SH-SY5Y (cell line): Measurements from ENCODE around the gene GPR176.

Experiments
- GATA2 ChIP-seq: IDR thresholded peaks from 2 replicates; pipeline ENCODE4 v1.6.1; 2011; ENCODE audit warnings: mild to moderate bottlenecking, low read depth, low read length
- GATA3 ChIP-seq: IDR thresholded peaks from 2 replicates; pipeline ENCODE4 v1.6.1; 2011; ENCODE audit warnings: low read depth, mild to moderate bottlenecking, low read length, moderate library complexity

GPR176 gene

DNA sequence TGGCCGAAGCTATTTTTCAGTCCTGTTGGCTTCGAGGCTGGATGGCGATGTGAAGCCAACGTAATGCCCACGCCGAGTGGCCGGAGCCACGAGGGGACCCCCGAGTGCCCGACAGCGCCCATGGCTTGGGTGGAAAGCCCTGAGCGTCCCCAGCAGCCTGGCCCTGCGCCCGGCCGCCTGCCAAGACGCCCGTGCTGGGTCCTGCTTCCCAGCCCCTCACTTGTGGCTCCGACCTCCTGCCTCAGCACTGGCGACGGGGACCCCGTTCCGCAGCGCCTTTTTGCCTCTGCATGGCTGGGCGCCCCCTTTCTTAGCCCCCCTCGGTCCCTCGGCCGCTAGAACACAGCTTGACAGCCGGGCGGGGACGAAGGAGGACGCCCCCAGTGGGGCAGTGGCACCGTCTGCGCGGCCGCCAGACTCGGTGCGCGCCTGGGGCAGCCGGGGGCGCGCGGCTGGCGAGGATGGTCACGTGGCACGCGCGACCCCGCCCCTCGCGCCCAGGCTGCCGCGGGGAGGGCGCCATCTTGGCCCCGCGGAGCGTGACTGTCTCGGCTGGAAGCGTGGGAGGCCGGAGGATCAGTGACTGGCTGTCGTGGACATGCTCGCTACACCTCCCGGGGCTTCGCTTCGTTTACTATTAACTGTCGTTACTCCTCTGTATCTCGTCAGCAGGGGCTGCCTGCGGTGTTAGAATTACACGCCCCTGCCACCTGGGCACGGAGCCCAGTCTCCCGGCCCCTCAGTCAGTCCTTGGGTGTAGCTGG, 626 bp upstream of the GPR176 start:
- TF ChIP-seq GATA2 = no peak
- no peak for TF ChIP-seq GATA3

DNA sequence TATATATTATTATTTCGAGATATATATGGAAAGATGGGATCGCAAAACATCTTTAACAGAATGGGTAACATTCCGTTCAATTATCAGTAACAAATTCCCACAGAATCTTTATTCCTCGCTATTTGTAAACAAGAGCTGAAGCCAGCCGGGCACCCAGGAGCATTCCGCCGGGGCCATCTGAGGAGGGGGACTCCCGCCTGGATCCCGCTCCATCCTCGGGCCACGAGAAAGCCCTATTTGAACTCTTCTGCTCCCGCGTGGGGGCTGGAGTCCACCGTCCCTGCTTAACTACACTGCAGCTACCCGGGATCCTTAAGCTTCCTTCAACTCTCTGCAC, 687 bp downstream of the GPR176 start:
- TF ChIP-seq GATA2 (no peak), GATA3 (no peak)

DNA sequence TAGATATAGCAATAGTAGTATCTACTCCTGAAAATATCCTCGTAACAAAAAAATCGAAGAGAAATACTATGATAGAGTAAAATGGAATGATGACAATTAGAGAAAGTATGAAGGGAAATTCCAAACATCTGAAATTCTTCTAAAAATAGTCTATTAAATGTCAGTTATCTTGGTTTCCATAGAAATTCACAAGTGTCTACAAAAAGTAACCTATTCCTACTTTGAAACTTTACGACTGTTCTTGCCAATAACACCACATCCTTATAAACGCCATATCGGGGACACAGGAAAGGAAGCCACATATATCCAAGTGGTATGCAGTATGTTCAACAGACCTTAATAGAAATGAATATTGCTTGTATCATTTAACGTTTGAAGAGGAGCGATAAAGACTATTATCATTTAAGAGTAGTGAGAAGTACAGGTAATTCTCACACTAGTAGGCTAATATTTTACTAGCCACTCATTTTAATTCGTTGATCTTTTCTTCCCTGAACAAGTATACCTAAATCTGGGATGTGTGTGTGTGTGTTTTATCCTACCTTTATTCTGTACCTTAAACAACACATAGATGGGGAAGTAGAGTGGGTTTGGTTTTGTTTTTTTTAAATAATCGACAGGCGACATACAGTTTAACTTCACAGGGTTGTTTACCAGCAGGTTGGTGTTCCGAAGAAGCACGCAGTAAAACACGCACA, 1.2 kb downstream of the GPR176 start:
- TF ChIP-seq GATA3 = no peak
- TF ChIP-seq GATA2 = no peak

DNA sequence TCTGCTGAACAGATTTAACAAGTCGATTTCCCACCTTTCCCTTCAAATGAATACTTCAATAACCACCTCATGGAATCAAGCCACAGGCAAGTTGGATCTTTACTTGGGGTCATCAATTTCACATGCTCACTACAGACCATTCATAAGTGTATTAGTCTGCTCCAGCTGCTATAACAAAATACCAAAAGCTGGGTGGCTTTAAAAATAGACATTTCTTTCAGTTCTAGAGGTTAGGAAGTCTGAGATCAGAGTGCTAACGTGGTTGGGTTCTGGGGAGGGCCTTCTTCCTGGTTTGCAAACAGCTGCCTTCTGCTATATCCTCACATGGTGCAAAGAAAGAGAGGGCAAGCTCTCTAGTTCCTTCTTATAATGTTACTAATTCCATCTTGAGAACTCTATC, 5.1 kb downstream of the GPR176 start:
- TF ChIP-seq GATA3 (no peak), GATA2 (no peak)

DNA sequence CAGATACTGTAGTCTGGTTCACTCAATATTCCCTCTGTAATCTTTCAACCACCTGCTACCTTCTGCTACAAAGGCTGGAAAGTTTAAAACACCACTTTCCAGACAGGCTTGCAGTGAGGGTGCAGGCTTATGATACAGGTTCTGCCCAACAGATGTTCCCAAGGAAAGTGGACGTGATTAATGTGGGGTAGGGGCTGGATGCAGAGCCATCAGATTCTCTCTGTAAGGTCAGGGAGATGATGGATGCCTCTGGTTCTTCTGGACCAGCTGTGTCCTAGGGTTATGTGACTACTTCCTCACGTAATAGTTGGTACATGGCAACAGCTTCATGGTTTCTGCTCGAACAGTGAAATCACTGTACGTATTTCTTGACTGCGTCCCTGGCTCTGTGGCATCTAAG, 11.1 kb downstream of the GPR176 start:
- TF ChIP-seq GATA3 = no peak
- no peak for TF ChIP-seq GATA2

DNA sequence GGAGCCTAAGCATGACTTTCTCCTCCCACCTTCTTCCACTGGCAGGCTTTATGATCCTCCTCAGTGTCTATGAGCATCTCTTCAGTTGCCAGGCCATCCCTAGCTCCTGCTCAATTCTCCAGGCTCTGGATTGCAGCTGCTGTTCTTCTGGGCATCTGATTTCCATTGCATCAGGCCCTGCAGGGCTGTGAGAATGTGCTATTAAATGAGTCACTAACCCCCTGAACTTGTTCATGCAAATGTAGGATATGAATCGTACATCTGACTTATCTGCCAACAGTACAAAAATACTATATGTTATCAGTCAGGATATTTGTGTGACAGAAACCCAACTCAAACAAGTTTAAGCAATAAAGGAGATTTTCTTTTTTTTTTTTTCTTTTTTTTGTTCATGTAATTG, 11.9 kb downstream of the GPR176 start:
- no peak for TF ChIP-seq GATA3
- no peak for TF ChIP-seq GATA2

DNA sequence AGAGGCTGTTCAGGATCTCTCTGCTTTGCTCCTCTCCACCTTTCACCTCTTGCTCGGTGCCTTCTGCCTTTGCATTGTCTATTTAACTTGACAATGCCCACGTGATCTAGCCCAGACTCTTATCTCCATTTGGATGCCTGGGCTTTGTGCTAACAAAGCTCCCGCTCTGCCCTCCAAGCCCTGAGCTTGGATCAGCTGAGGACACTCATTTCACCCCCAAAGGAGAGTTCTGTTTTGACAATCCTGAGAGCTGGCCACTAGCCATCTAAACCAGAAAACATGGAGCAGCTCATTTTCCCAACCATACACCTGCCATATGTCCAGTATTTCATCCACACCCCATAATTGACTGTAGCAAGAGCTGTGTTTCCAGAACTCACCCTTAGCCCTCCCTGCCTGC, 12.8 kb downstream of the GPR176 start:
- TF ChIP-seq GATA2 (no peak), GATA3 (no peak)

DNA sequence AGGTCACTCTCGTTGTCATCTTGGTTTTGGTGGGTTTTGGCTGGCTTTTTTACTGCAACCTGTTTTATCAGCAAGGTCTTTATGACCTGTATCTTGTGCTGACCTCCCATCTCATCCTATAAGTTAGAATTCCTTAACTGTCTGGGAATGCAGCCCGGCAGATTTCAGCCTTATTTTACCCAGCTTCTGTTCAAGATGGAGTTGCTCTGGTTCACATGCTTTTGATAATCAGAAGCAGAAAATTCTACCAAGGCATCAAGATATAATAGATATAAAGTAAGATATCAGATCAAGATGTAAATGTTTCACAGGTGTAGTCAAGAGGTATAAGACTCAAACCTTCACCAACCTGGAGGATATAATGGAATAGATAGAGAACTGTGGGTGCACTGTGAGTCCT, 16.0 kb downstream of the GPR176 start:
- TF ChIP-seq GATA2 = no peak
- TF ChIP-seq GATA3 = no peak

DNA sequence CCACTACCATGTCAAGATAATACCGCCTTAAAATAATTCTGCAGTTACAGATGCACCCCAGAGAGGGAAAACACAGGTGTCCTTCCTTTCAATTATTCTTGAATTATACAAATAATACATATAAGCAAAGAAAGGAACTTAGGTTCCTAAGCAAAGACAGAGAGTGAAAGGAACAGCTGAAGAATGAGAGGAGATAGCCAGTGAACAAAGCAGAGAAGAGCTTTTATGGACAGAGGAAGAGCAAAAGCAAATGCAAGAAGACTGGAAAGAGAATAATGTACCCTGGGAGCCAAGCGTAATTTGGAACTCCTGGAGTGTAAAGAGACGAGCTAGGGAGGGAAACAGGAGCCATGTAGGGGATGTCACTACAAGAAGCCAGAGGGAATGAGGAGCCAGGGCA, 21.7 kb downstream of the GPR176 start:
- no peak for TF ChIP-seq GATA2
- no peak for TF ChIP-seq GATA3

DNA sequence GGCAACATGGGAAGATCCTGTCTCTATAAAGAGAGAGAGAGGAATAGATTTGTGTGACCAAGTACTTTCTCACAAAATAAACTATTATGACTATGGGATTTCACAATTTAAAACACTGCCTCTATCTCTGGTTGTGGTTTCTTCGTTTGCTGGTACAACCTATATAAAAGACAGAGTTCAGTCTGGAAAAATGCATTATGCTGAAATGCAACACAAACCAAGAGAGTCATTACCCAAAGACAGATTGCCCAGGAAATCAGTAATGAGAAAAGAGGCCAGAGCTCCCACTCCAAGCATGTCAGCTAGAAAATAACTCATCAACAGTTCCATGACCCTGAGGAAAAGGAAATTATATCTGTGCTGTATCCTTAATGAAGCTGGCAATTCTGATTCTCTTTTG, 23.2 kb downstream of the GPR176 start:
- TF ChIP-seq GATA2 (no peak), GATA3 (no peak)

DNA sequence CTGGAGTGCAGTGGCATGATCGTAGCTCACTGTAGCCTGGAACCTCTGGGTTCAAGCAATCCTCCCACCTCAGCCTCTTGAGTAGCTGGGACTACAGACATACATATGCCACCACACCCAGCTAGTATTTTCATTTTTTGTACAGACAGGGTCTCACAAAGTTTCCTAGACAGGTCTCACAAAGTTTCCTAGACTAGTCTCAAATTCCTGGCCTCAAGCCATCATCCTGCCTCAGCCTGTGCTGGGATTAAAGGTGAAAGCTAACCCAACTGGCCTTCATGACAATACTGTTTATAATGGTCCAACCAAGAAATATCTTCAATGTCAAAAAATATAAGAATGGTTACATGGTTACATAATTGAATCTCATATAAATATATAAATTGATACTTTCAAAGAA, 24.0 kb downstream of the GPR176 start:
- TF ChIP-seq GATA3 = no peak
- TF ChIP-seq GATA2 = no peak

DNA sequence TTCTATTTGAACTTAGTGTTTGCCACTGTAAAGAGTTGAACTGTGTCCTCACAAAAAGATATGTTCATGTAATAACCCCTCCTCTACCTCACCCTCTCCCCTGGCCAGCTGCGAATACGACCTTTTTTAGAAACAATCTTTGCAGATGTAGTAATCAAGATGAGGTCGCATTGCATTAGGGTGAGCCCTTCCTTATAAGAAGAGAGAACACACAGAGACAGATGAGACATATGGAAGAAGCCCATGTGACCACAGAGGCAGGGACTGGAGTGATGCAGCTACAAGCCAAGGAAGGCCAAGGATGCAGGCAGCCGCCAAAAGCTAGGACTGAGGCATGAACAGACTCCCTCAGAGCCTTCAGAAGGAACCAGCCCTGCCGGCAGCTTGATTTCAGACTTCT, 27.6 kb downstream of the GPR176 start:
- TF ChIP-seq GATA3 = no peak
- no peak for TF ChIP-seq GATA2

DNA sequence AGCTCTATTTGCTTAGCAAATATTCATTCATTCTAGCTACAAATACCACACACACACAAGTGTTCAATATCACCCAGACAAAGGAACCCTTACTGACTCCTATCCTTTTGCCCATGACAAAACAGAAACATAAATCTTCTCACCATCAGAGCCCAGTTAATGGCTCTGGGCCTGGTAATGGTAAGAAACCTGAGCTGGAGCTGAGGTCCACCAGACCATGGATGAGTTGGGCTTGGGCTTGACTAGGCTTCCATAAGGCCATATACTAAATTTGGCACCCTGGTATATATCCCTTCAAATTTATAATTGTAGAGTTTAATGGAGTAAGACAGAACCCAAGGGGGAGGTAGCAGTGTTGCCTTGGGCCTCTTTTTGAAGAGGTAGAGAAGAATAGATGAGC, 29.4 kb downstream of the GPR176 start:
- TF ChIP-seq GATA3 = no peak
- TF ChIP-seq GATA2 = no peak

DNA sequence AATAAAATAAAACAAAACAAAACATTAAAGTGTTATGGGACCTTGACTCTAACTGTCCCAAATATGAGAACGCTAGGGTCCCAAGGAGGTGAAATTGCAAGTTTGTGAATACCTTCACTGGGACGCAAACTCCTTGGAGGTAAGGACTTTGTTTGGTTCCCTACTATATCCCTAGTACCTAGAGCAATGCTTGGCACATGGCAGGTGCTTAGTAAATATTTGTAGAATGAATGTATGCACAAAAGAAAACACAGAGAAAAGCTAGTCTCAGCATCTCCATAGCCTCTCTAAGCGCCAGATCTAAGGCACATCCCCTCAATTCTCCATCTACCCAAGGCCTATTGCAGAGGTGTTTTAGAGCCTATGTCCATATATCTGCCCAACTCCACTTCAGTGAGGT, 30.5 kb downstream of the GPR176 start:
- no peak for TF ChIP-seq GATA3
- no peak for TF ChIP-seq GATA2

DNA sequence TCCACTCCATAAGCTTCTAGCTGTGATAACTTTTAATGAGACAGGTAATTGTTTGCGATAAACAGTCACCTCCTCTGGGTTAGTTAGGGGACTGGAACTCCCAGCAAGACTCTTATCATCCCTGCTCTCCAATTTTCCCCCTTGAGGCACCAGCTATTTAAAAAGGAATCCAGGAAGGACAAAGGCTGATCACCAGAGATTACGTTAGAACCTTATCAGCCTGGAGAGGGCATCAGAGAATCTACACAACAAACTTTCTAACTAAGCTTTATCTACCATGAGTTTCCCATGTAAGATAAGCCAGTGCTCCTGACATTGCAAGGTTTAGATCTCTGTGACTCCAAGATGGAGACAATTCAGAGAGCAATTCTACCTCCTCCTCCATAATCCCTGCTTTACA, 31.3 kb downstream of the GPR176 start:
- TF ChIP-seq GATA3 = no peak
- no peak for TF ChIP-seq GATA2

DNA sequence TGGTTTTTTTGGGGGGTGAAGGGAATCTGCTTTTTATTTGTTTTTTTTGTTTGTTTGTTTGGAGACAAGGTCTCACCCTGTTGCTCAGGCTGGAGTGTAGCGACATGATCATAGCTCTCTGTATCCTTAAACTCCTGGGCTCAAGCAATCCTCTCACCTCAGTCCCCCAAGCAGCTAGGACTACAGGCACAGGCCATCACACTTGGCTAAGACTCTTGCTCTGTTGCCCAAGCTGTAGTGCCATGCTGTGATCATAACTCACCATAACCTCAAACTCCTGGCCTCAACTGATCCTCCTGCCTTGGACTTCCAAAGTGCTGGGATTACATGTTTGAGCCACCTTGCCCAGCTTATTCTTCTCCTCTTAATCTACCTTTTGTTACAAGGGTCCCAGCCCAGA, 31.8 kb downstream of the GPR176 start:
- TF ChIP-seq GATA3 = no peak
- TF ChIP-seq GATA2 = no peak

DNA sequence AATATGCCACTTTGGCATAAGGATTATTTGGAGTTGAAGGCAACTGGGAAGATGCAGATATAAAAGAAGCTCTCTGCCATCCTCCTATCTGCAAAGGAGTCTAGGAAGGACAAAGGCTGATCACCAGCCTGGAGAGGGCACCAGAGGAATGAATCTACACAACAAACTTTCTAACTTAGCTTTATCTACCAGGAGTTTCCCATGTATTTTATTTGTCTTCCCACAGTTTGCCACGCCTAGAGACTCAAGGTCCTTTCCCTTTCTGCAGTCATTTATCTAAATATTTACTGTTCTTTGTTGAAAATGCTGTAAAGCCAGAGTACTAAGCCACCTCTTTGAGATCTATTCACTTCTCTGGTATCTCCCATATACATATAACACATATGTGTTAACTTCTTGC, 32.2 kb downstream of the GPR176 start:
- TF ChIP-seq GATA3 = no peak
